OCI-LY7 (cell line): ENCODE measurements around the gene MRNIP. TPM values are rescaled to one million over a fixed set of nuclear protein-coding genes. Genes with fewer than 3 reads are reported as not detected.

Experiments
- BruUV-seq: library from RNA; stranded (reverse); fragments of 400-500 nt; replicated peaks from 2 replicates; lab custom pipeline; 2021; lab: Mats Ljungman, UMichigan
- CTCF ChIA-PET: fragments of 300-600 bp; sonication (Branson Sonifier 250); formaldehyde crosslinking; loops from one replicate; lab custom pipeline; 2022; ENCODE audit warnings: antibody characterized with exemption; ENCODE audit not compliant: unreplicated experiment; lab: Charles Lee
- POLR2A ChIA-PET: fragments of 300-600 bp; sonication (Branson Sonifier 250); formaldehyde crosslinking; loops from one replicate; lab custom pipeline; 2022; ENCODE audit warnings: antibody characterized with exemption; lab: Charles Lee
- DNase-seq: peaks from one replicate; pipeline ENCODE4 v3.0.0-alpha.2; 2015; ENCODE audit warnings: low spot score
- H2AFZ ChIP-seq: fragments of 200-600 bp; sonication (generic), shearing (Covaris generic); 2 replicates; pipeline ENCODE4 v1.6.1; 2014; ENCODE audit warnings: mild to moderate bottlenecking, antibody characterized with exemption, low read length, moderate library complexity
- H3K27ac ChIP-seq: fragments of 200-600 bp; sonication (generic); 2 replicates; pipeline ENCODE4 v1.5.1; 2014; ENCODE audit warnings: mixed run types, low read depth, mild to moderate bottlenecking, moderate library complexity, low read length, inconsistent platforms; ENCODE audit not compliant: poor library complexity, severe bottlenecking
- H3K36me3 ChIP-seq: fragments of 200-600 bp; sonication (generic); 2 replicates; pipeline ENCODE4 v1.6.1; 2014; ENCODE audit warnings: mild to moderate bottlenecking, antibody characterized with exemption, low read length, moderate library complexity, mixed read lengths; ENCODE audit not compliant: insufficient read depth
- H3K4me1 ChIP-seq: fragments of 200-600 bp; sonication (generic); 2 replicates; pipeline ENCODE4 v1.5.1; 2014; ENCODE audit warnings: mild to moderate bottlenecking, low read length; ENCODE audit not compliant: insufficient read depth, poor library complexity, severe bottlenecking
- H3K4me2 ChIP-seq: fragments of 200-600 bp; sonication (generic); 2 replicates; pipeline ENCODE4 v1.6.1; 2014; ENCODE audit warnings: mild to moderate bottlenecking, low read length
- H3K4me3 ChIP-seq: fragments of 200-600 bp; sonication (generic); 2 replicates; pipeline ENCODE4 v1.5.1; 2014; ENCODE audit warnings: mild to moderate bottlenecking, low read depth, low read length; ENCODE audit not compliant: poor library complexity, severe bottlenecking
- H3K79me2 ChIP-seq: fragments of 200-600 bp; sonication (generic); 2 replicates; pipeline ENCODE4 v1.6.1; 2016; ENCODE audit warnings: low read depth, mild to moderate bottlenecking, low read length, moderate library complexity, mixed read lengths; ENCODE audit not compliant: insufficient read depth
- H3K9me2 ChIP-seq: fragments of 200-600 bp; sonication (generic); 2 replicates; pipeline ENCODE4 v1.6.1; 2016; ENCODE audit warnings: mild to moderate bottlenecking, low read length, mixed read lengths; ENCODE audit not compliant: insufficient read depth
- H3K9me3 ChIP-seq: fragments of 200-600 bp; sonication (generic); 2 replicates; pipeline ENCODE4 v1.6.1; 2014; ENCODE audit warnings: mild to moderate bottlenecking, mixed run types, low read length, mixed read lengths
- H4K20me1 ChIP-seq: fragments of 200-600 bp; sonication (generic); 2 replicates; pipeline ENCODE4 v1.6.1; 2014; ENCODE audit warnings: mild to moderate bottlenecking, antibody characterized with exemption, low read length, moderate library complexity, mixed read lengths; ENCODE audit not compliant: insufficient read depth
- CTCF ChIP-seq: fragments of 200-600 bp; sonication (generic); conservative IDR thresholded peaks from 2 replicates; pipeline ENCODE4 v1.5.1; 2014; ENCODE audit warnings: mild to moderate bottlenecking, antibody characterized with exemption, low read length, moderate library complexity, mixed read lengths
- EZH2phosphoT487 ChIP-seq: fragments of 200-600 bp; sonication (generic); IDR thresholded peaks from 2 replicates; pipeline ENCODE4 v1.6.1; 2018; ENCODE audit warnings: low read depth, borderline replicate concordance, mild to moderate bottlenecking, mixed run types, antibody characterized with exemption, low read length, moderate library complexity, mixed read lengths
- intact Hi-C: fragments of 100-400 bp; cut with micrococcal nuclease; formaldehyde crosslinking; loops from one replicate; pipeline ENCODE4 v1.10.0; 2022; ENCODE audit not compliant: unreplicated experiment
- total RNA-seq, 2 experiments: library from RNA; depleted of rRNA in 1 of 2; stranded (reverse); fragments of >200 nt in 1 of 2; shearing (Covaris generic) in 1 of 2; gene quantifications; 2 replicates each; pipeline ENCODE4 v1.2.3, GENCODE V29; 2014 to 2022

Gene MRNIP
- total RNA-seq, 2 experiments from 2014 or later, result 70.5 to 78.7 TPM

DNA sequence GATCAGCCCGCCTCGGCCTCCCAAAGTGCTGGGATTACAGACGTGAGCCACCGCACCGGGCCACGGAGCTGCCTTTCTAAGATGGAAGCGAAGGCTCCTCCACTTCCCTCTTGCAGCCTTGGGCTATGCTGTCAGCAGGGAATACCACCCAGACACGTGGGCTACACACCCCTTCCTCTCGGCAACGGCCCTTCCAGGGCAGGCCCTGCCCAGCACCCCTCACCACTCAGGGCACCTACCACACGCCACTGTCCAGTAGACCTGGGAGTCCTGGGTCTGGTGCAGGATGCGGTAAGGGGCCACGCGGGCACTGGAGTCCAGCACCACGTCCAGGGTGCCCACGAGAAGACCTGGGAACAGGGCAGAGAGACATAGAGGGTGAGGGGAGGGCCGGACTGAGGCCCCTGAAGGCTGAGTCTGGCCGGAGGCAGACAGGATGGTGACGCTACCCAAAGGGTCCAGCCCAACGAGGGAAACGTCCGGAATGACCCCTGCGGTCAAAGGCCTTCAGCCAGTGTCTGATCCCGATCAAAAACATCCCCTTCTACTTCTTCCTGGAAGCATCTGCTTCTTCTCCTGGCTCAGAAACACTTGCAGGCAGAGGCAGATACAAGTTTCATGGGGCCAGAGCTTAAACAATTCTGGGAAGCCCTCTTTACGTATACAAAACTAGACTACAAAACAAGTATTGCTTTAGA is 46.0 kb upstream of the MRNIP start:
- no peak overlapping the region for H3K27ac ChIP-seq
- no peaks in the 10 kb centered on the region for H3K9me3 ChIP-seq
- BruUV-seq, result no TSS peak
- H3K9me2 ChIP-seq, result no peaks in the 10 kb centered on the region
- no peak overlapping the region for H3K4me2 ChIP-seq
- POLR2A ChIA-PET, result interaction anchor here (0.6 kb wide), 1 partner anchor 95 kb away, joined by 4 read pairs; no protein-coding TSS in a partner anchor
- TF ChIP-seq CTCF (no peak), EZH2phosphoT487 (no peak)
- intact Hi-C loops, result loop anchor here (5.0 kb wide), 4 partner anchors 47 to 388 kb away; partner anchors contain the start of genes MAPK9, MGAT4B and MRNIP
- no peaks in the 10 kb centered on the region for H4K20me1 ChIP-seq
- CTCF ChIA-PET, result no interaction called here
- peaks cover 44% of the 10 kb centered on the region for H3K36me3 ChIP-seq
- H3K4me1 ChIP-seq, result peaks cover 19% of the 10 kb centered on the region
- H3K4me3 ChIP-seq, result no peak overlapping the region
- H2AFZ ChIP-seq, result no peak overlapping the region
- no peak for DNase-seq
- H3K79me2 ChIP-seq, result peaks cover 21% of the 10 kb centered on the region

GRCh38 chr5:179902763-179903158 is 44.1 kb upstream of the MRNIP start:
- intact Hi-C loops, result no loop called here
- Histone ChIP-seq H3K36me3 (peaks cover 61% of the 10 kb centered on the region), H3K4me2 (no peak overlapping the region), H3K4me1 (peaks cover 11% of the 10 kb centered on the region), H4K20me1 (no peaks in the 10 kb centered on the region), H3K27ac (no peak overlapping the region), H3K9me3 (no peaks in the 10 kb centered on the region), H3K79me2 (peaks cover 21% of the 10 kb centered on the region), H2AFZ (no peak overlapping the region), H3K9me2 (no peaks in the 10 kb centered on the region), H3K4me3 (no peak overlapping the region)
- TF ChIP-seq CTCF (no peak), EZH2phosphoT487 (no peak)
- POLR2A ChIA-PET, result no interaction called here
- BruUV-seq, result no TSS peak
- CTCF ChIA-PET, result no interaction called here
- no peak for DNase-seq
